Mucosa of rectum (tissue), 2 donors: ENCODE measurements around the gene SCN3A.
A peak's percentile ranks its signal among the peaks of the same experiment; 100 is the strongest.

Source experiments
- H3K27ac ChIP-seq, 2 donors: one replicate each; pipeline ENCODE4 v1.7.0; 2013; ENCODE audit warnings: inconsistent platforms in 2 of 2, low read depth in 2 of 2, low read length in 2 of 2
- H3K27me3 ChIP-seq, 2 donors: one replicate each; pipeline ENCODE4 v1.7.0; 2013; ENCODE audit warnings: low read length in 2 of 2; ENCODE audit not compliant: control insufficient read depth in 2 of 2, insufficient read depth in 2 of 2
- H3K36me3 ChIP-seq, 2 donors: one replicate each; pipeline ENCODE4 v1.7.0; 2013; ENCODE audit warnings: low read length in 2 of 2; ENCODE audit not compliant: control insufficient read depth in 2 of 2, insufficient read depth in 2 of 2
- H3K4me1 ChIP-seq, 2 donors: one replicate each; pipeline ENCODE4 v1.7.0; 2013; ENCODE audit warnings: low read length in 2 of 2, mild to moderate bottlenecking in 1 of 2; ENCODE audit not compliant: control insufficient read depth in 2 of 2, insufficient read depth in 2 of 2
- H3K4me3 ChIP-seq, 2 donors: one replicate each; pipeline ENCODE4 v1.7.0; 2013; ENCODE audit warnings: low read length in 2 of 2
- H3K9ac ChIP-seq, 2 donors: one replicate each; pipeline ENCODE4 v1.7.0; 2013; ENCODE audit warnings: low read length in 2 of 2, low read depth in 1 of 2, mild to moderate bottlenecking in 1 of 2
- H3K9me3 ChIP-seq, 2 donors: one replicate each; pipeline ENCODE4 v1.7.0; 2013; ENCODE audit warnings: low read length in 2 of 2; ENCODE audit not compliant: control insufficient read depth in 2 of 2
- donor health status: healthy.
- donor health status: Normal muscosa, but diverticular disease.

SCN3A gene

GRCh38 chr2:165203689-165204559 is at the start of gene SCN3A:
Gene SCN3A (minus strand): TSS chr2:165204050. CDS start chr2:165176394, 27,656 bp downstream.
- Histone ChIP-seq H3K27me3 (no peaks in the 10 kb centered on the region), H3K9me3 (no peaks in the 10 kb centered on the region), H3K27ac (no peak within 1 kb of the TSS), H3K4me3 (peak within 1 kb of the TSS in 1 of 2 donors; percentile 34), H3K4me1 (no peaks in the 10 kb centered on the region), H3K36me3 (no peaks in the 10 kb centered on the region), H3K9ac (no peak within 1 kb of the TSS)

GRCh38 chr2:165253178-165253577 is 49.3 kb upstream of the SCN3A start:
- H3K9ac ChIP-seq, result no peak overlapping the region
- no peaks in the 10 kb centered on the region for H3K27me3 ChIP-seq
- no peaks in the 10 kb centered on the region for H3K9me3 ChIP-seq
- H3K4me1 ChIP-seq, result no peaks in the 10 kb centered on the region
- H3K36me3 ChIP-seq, result no peaks in the 10 kb centered on the region
- no peak overlapping the region for H3K27ac ChIP-seq
- no peak overlapping the region for H3K4me3 ChIP-seq

GRCh38 chr2:165251366-165251765 is 47.5 kb upstream of the SCN3A start:
- Histone ChIP-seq H3K4me3 (no peak overlapping the region), H3K9me3 (no peaks in the 10 kb centered on the region), H3K36me3 (no peaks in the 10 kb centered on the region), H3K27me3 (no peaks in the 10 kb centered on the region), H3K27ac (no peak overlapping the region), H3K4me1 (no peaks in the 10 kb centered on the region), H3K9ac (no peak overlapping the region)

- no peak overlapping the region for H3K27ac ChIP-seq
- H3K9ac ChIP-seq, result no peak overlapping the region
- H3K36me3 ChIP-seq, result no peaks in the 10 kb centered on the region
- no peaks in the 10 kb centered on the region for H3K4me1 ChIP-seq
- no peaks in the 10 kb centered on the region for H3K27me3 ChIP-seq
- H3K4me3 ChIP-seq, result no peak overlapping the region
- no peaks in the 10 kb centered on the region for H3K9me3 ChIP-seq
These were observed 44.4 kb upstream of the SCN3A start for GRCh38 chr2:165248238-165248637.

GRCh38 chr2:165245081-165245793 is 41.4 kb upstream of the SCN3A start:
- Histone ChIP-seq H3K27me3 (no peaks in the 10 kb centered on the region), H3K27ac (no peak overlapping the region), H3K36me3 (no peaks in the 10 kb centered on the region), H3K9ac (no peak overlapping the region), H3K4me1 (no peaks in the 10 kb centered on the region), H3K4me3 (no peak overlapping the region), H3K9me3 (no peaks in the 10 kb centered on the region)

GRCh38 chr2:165240916-165241315 is 37.1 kb upstream of the SCN3A start:
- H3K4me1 ChIP-seq, result no peaks in the 10 kb centered on the region
- no peaks in the 10 kb centered on the region for H3K36me3 ChIP-seq
- no peak overlapping the region for H3K4me3 ChIP-seq
- H3K27me3 ChIP-seq, result no peaks in the 10 kb centered on the region
- H3K27ac ChIP-seq, result no peak overlapping the region
- H3K9ac ChIP-seq, result no peak overlapping the region
- H3K9me3 ChIP-seq, result no peaks in the 10 kb centered on the region

- no peaks in the 10 kb centered on the region for H3K27me3 ChIP-seq
- no peak overlapping the region for H3K27ac ChIP-seq
- H3K36me3 ChIP-seq, result no peaks in the 10 kb centered on the region
- no peak overlapping the region for H3K9ac ChIP-seq
- no peaks in the 10 kb centered on the region for H3K4me1 ChIP-seq
- no peak overlapping the region for H3K4me3 ChIP-seq
- H3K9me3 ChIP-seq, result no peaks in the 10 kb centered on the region
These were observed 36.1 kb upstream of the SCN3A start for GRCh38 chr2:165239856-165240515.

GRCh38 chr2:165239230-165239629 is 35.4 kb upstream of the SCN3A start, which contains the start of gene SCN2A:
Gene SCN2A (plus strand): TSS chr2:165239414. CDS start chr2:165295824, 56,410 bp downstream.
- Histone ChIP-seq H3K27me3 (no peaks in the 10 kb centered on the region), H3K4me3 (no peak within 1 kb of the TSS), H3K9me3 (no peaks in the 10 kb centered on the region), H3K36me3 (no peaks in the 10 kb centered on the region), H3K4me1 (no peaks in the 10 kb centered on the region), H3K9ac (no peak within 1 kb of the TSS), H3K27ac (no peak within 1 kb of the TSS)

- Histone ChIP-seq H3K27ac (no peak overlapping the region), H3K9me3 (no peaks in the 10 kb centered on the region), H3K27me3 (no peaks in the 10 kb centered on the region), H3K9ac (no peak overlapping the region), H3K36me3 (no peaks in the 10 kb centered on the region), H3K4me1 (no peaks in the 10 kb centered on the region), H3K4me3 (no peak overlapping the region)
These were observed 34.4 kb upstream of the SCN3A start for GRCh38 chr2:165238295-165238694.

- Histone ChIP-seq H3K9me3 (no peaks in the 10 kb centered on the region), H3K27ac (no peak overlapping the region), H3K36me3 (no peaks in the 10 kb centered on the region), H3K27me3 (no peaks in the 10 kb centered on the region), H3K4me3 (no peak overlapping the region), H3K4me1 (no peaks in the 10 kb centered on the region), H3K9ac (no peak overlapping the region)
These were observed 33.2 kb upstream of the SCN3A start for GRCh38 chr2:165237056-165237455.
